Measurements from ENCODE around the gene RHBDD1.

Gene RHBDD1

GRCh38 chr2:226888971-226889370 lies 53.1 kb downstream of the RHBDD1 start:
- DNase-seq = no peak

GRCh38 chr2:226890286-226890685 lies 54.4 kb downstream of the RHBDD1 start:
- no peak for DNase-seq

- no peak for DNase-seq
Observed at GRCh38 chr2:226891780-226892590, 56.1 kb downstream of the RHBDD1 start.

- DNase-seq = no peak
Observed at GRCh38 chr2:226892729-226893128, 56.9 kb downstream of the RHBDD1 start.

GRCh38 chr2:226893216-226893615 lies 57.4 kb downstream of the RHBDD1 start:
- DNase-seq = no peak

GRCh38 chr2:226894752-226895151 lies 58.9 kb downstream of the RHBDD1 start:
- no peak for DNase-seq

- DNase-seq = no peak
Observed at GRCh38 chr2:226895579-226895978, 59.7 kb downstream of the RHBDD1 start.

GRCh38 chr2:226898121-226898520 lies 62.3 kb downstream of the RHBDD1 start:
- DNase-seq = no peak

- DNase-seq = peak; percentile 75
Observed at GRCh38 chr2:226898897-226899296, 63.0 kb downstream of the RHBDD1 start.

- DNase-seq = no peak
Observed at GRCh38 chr2:226902041-226902966, 66.5 kb downstream of the RHBDD1 start.

- no peak for DNase-seq
Observed at GRCh38 chr2:226903179-226903578, 67.3 kb downstream of the RHBDD1 start.

GRCh38 chr2:226904592-226904991 lies 68.7 kb downstream of the RHBDD1 start:
- no peak for DNase-seq

GRCh38 chr2:226905718-226906117 lies 69.9 kb downstream of the RHBDD1 start:
- no peak for DNase-seq

- DNase-seq = no peak
Observed at GRCh38 chr2:226906163-226906693, 70.4 kb downstream of the RHBDD1 start.

- no peak for DNase-seq
Observed at GRCh38 chr2:226909126-226909525, 73.3 kb downstream of the RHBDD1 start.

GRCh38 chr2:226909836-226910235 lies 74.0 kb downstream of the RHBDD1 start:
- no peak for DNase-seq

- no peak for DNase-seq
Observed at GRCh38 chr2:226910384-226910783, 74.5 kb downstream of the RHBDD1 start.

GRCh38 chr2:226911932-226912331 lies 76.1 kb downstream of the RHBDD1 start:
- DNase-seq = no peak

- DNase-seq = no peak
Observed at GRCh38 chr2:226913641-226914040, 77.8 kb downstream of the RHBDD1 start.

GRCh38 chr2:226915846-226916360 lies 80.0 kb downstream of the RHBDD1 start:
- DNase-seq = no peak

GRCh38 chr2:226916669-226917068 lies 80.8 kb downstream of the RHBDD1 start:
- DNase-seq = no peak

GRCh38 chr2:226932443-226932842 lies 96.6 kb downstream of the RHBDD1 start:
- no peak for DNase-seq

- DNase-seq = no peak
Observed at GRCh38 chr2:226934546-226935201, 98.8 kb downstream of the RHBDD1 start.
